Testis (tissue), 2 donors: ENCODE measurements around the gene CENPO.

ENCODE experiments used
- POLR2A ChIP-seq: fragments of 450-650 bp; IDR thresholded peaks from one replicate; pipeline ENCODE4 v1.6.1; 2017; ENCODE audit warnings: antibody characterized with exemption, mild to moderate bottlenecking, moderate library complexity
- TF ChIP-seq, protein P1 (sequence below), 3 experiments: fragments of 450-650 bp in 2 of 3; fragments of 200-600 bp in 1 of 3; sonication (generic) in 1 of 3; IDR thresholded peaks; one replicate each; pipeline ENCODE4 v1.5.1; 2016 to 2019; ENCODE audit warnings: antibody characterized with exemption in 3 of 3, mild to moderate bottlenecking in 2 of 3, moderate library complexity in 1 of 3

DNA sequence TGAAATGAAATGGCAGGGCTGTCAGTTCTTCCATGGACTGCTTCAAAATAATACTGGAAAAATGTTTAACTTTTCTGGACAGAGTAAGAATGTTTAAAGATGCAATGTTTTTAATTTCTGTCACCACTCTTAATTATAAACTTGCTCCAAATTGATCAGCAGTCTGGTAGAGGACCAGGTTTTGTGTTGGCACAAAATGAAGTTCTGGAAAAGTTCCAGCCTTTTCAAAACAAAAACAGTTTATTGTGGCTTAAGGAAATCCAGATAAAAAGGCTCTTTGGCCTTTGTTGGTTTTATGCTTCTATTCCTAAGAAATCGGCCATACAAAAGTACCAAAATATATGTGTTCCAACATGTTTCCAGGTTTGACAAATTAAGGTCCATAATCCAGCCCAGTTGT, 48.9 kb upstream of the CENPO start:
- TF ChIP-seq, protein P1, sequence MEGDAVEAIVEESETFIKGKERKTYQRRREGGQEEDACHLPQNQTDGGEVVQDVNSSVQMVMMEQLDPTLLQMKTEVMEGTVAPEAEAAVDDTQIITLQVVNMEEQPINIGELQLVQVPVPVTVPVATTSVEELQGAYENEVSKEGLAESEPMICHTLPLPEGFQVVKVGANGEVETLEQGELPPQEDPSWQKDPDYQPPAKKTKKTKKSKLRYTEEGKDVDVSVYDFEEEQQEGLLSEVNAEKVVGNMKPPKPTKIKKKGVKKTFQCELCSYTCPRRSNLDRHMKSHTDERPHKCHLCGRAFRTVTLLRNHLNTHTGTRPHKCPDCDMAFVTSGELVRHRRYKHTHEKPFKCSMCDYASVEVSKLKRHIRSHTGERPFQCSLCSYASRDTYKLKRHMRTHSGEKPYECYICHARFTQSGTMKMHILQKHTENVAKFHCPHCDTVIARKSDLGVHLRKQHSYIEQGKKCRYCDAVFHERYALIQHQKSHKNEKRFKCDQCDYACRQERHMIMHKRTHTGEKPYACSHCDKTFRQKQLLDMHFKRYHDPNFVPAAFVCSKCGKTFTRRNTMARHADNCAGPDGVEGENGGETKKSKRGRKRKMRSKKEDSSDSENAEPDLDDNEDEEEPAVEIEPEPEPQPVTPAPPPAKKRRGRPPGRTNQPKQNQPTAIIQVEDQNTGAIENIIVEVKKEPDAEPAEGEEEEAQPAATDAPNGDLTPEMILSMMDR (IDR thresholded peaks at IDR 0.05) = no peak
- no peak for TF ChIP-seq POLR2A
